HUES48 (cell line): ENCODE data around the gene CHCHD4.

Experiments
- H3K27ac ChIP-seq: one replicate; pipeline ENCODE4 v1.7.0; 2013; ENCODE audit warnings: low read depth, low read length, inconsistent platforms
- H3K27me3 ChIP-seq: 2 replicates; pipeline ENCODE4 v1.6.1; 2013; ENCODE audit warnings: mild to moderate bottlenecking, low read length; ENCODE audit not compliant: control insufficient read depth, insufficient read depth
- H3K36me3 ChIP-seq: 2 replicates; pipeline ENCODE4 v1.6.1; 2013; ENCODE audit warnings: low read length; ENCODE audit not compliant: control insufficient read depth, insufficient read depth
- H3K4me1 ChIP-seq: 2 replicates; pipeline ENCODE4 v1.6.1; 2013; ENCODE audit warnings: mild to moderate bottlenecking, low read length; ENCODE audit not compliant: control insufficient read depth, insufficient read depth
- H3K4me3 ChIP-seq: 2 replicates; pipeline ENCODE4 v1.5.1; 2013; ENCODE audit warnings: mild to moderate bottlenecking, low read depth, low read length
- H3K9ac ChIP-seq: 2 replicates; pipeline ENCODE4 v1.6.1; 2013; ENCODE audit warnings: mild to moderate bottlenecking, low read depth, low read length, moderate library complexity
- H3K9me3 ChIP-seq: 2 replicates; pipeline ENCODE4 v1.6.1; 2013; ENCODE audit warnings: low read length; ENCODE audit not compliant: control insufficient read depth, insufficient read depth

The CHCHD4 gene

GRCh38 chr3:14124615-14125192 lies at the start of gene CHCHD4, which contains the start of gene TMEM43:
TSS of gene CHCHD4 (minus strand) at chr3:14124870. CDS start at chr3:14124676, 194 bp downstream.
TSS of gene TMEM43 (plus strand) at chr3:14125052. CDS start at chr3:14125194, 142 bp downstream.
- H3K27ac ChIP-seq: peak within 1 kb of the TSS; percentile 86
- no peaks in the 10 kb centered on the region for H3K9me3 ChIP-seq

GRCh38 chr3:14172496-14172895 lies 47.8 kb upstream of the CHCHD4 start:
- no peak overlapping the region for H3K27ac ChIP-seq
- H3K9me3 ChIP-seq: no peaks in the 10 kb centered on the region
- H3K4me3 ChIP-seq: no peak overlapping the region

More at GRCh38 chr3:14124615-14125192, at the start of gene CHCHD4, which contains the start of gene TMEM43:
- H3K4me1 ChIP-seq: peaks cover 17% of the 10 kb centered on the region
- peaks cover 41% of the 10 kb centered on the region for H3K36me3 ChIP-seq
- H3K9ac ChIP-seq: peak within 1 kb of the TSS; percentile 84
- peak within 1 kb of the TSS; percentile 99 for H3K4me3 ChIP-seq
- H3K27me3 ChIP-seq: no peaks in the 10 kb centered on the region

GRCh38 chr3:14170531-14171159 lies 46.0 kb upstream of the CHCHD4 start:
- no peaks in the 10 kb centered on the region for H3K4me1 ChIP-seq
- no peak overlapping the region for H3K4me3 ChIP-seq
- H3K9ac ChIP-seq: no peak overlapping the region
- H3K27me3 ChIP-seq: no peaks in the 10 kb centered on the region
- H3K36me3 ChIP-seq: peaks cover 74% of the 10 kb centered on the region
- H3K27ac ChIP-seq: no peak overlapping the region
- no peaks in the 10 kb centered on the region for H3K9me3 ChIP-seq

More at GRCh38 chr3:14172496-14172895, 47.8 kb upstream of the CHCHD4 start:
- Histone ChIP-seq H3K4me1 (peaks cover 5% of the 10 kb centered on the region), H3K9ac (no peak overlapping the region), H3K36me3 (peaks cover 58% of the 10 kb centered on the region), H3K27me3 (no peaks in the 10 kb centered on the region)

- Histone ChIP-seq H3K27me3 (no peaks in the 10 kb centered on the region), H3K9me3 (no peaks in the 10 kb centered on the region), H3K36me3 (peaks cover 82% of the 10 kb centered on the region), H3K9ac (no peak overlapping the region), H3K4me3 (no peak overlapping the region), H3K27ac (no peak overlapping the region), H3K4me1 (no peaks in the 10 kb centered on the region)
Measured at GRCh38 chr3:14169871-14170270, 45.2 kb upstream of the CHCHD4 start.

- H3K27ac ChIP-seq: no peak overlapping the region
- H3K27me3 ChIP-seq: no peaks in the 10 kb centered on the region
- H3K4me1 ChIP-seq: no peaks in the 10 kb centered on the region
- H3K4me3 ChIP-seq: no peak overlapping the region
- H3K9me3 ChIP-seq: no peaks in the 10 kb centered on the region
- no peak overlapping the region for H3K9ac ChIP-seq
- peaks cover 86% of the 10 kb centered on the region for H3K36me3 ChIP-seq
Measured at GRCh38 chr3:14169435-14169834, 44.8 kb upstream of the CHCHD4 start.

- no peaks in the 10 kb centered on the region for H3K9me3 ChIP-seq
- no peaks in the 10 kb centered on the region for H3K4me1 ChIP-seq
- H3K4me3 ChIP-seq: no peak overlapping the region
- H3K36me3 ChIP-seq: peaks cover 97% of the 10 kb centered on the region
- H3K27ac ChIP-seq: no peak overlapping the region
- no peaks in the 10 kb centered on the region for H3K27me3 ChIP-seq
- H3K9ac ChIP-seq: no peak overlapping the region
Measured at GRCh38 chr3:14166877-14167603, 42.4 kb upstream of the CHCHD4 start.

GRCh38 chr3:14162178-14162577 lies 37.5 kb upstream of the CHCHD4 start:
- Histone ChIP-seq H3K36me3 (peaks cover 92% of the 10 kb centered on the region), H3K9me3 (no peaks in the 10 kb centered on the region), H3K27me3 (no peaks in the 10 kb centered on the region), H3K27ac (no peak overlapping the region), H3K9ac (no peak overlapping the region), H3K4me3 (no peak overlapping the region), H3K4me1 (no peaks in the 10 kb centered on the region)

GRCh38 chr3:14161282-14161681 lies 36.6 kb upstream of the CHCHD4 start:
- Histone ChIP-seq H3K27me3 (no peaks in the 10 kb centered on the region), H3K27ac (no peak overlapping the region), H3K9me3 (no peaks in the 10 kb centered on the region), H3K4me1 (no peaks in the 10 kb centered on the region), H3K36me3 (peaks cover 93% of the 10 kb centered on the region), H3K9ac (no peak overlapping the region), H3K4me3 (no peak overlapping the region)

- Histone ChIP-seq H3K4me1 (no peaks in the 10 kb centered on the region), H3K9ac (no peak overlapping the region), H3K4me3 (no peak overlapping the region), H3K27me3 (no peaks in the 10 kb centered on the region), H3K36me3 (peaks cover 82% of the 10 kb centered on the region), H3K9me3 (no peaks in the 10 kb centered on the region), H3K27ac (no peak overlapping the region)
Measured at GRCh38 chr3:14159426-14159825, 34.8 kb upstream of the CHCHD4 start.

- H3K27me3 ChIP-seq: no peaks in the 10 kb centered on the region
- H3K4me1 ChIP-seq: no peaks in the 10 kb centered on the region
- H3K4me3 ChIP-seq: no peak overlapping the region
- H3K36me3 ChIP-seq: peaks cover 82% of the 10 kb centered on the region
- H3K9me3 ChIP-seq: no peaks in the 10 kb centered on the region
- H3K27ac ChIP-seq: no peak overlapping the region
- no peak overlapping the region for H3K9ac ChIP-seq
Measured at GRCh38 chr3:14158370-14158769, 33.7 kb upstream of the CHCHD4 start.

- H3K9me3 ChIP-seq: no peaks in the 10 kb centered on the region
- no peaks in the 10 kb centered on the region for H3K27me3 ChIP-seq
- H3K4me1 ChIP-seq: no peaks in the 10 kb centered on the region
- no peak overlapping the region for H3K4me3 ChIP-seq
- peaks cover 80% of the 10 kb centered on the region for H3K36me3 ChIP-seq
- H3K9ac ChIP-seq: no peak overlapping the region
- no peak overlapping the region for H3K27ac ChIP-seq
Measured at GRCh38 chr3:14157951-14158350, 33.3 kb upstream of the CHCHD4 start.
